HepG2 (cell line): ENCODE results near the gene PSMB8. TPM values are rescaled to one million over a fixed set of nuclear protein-coding genes. Genes with fewer than 3 reads are reported as not detected.

Experiments
- CENPT ChIP-seq: sonication (generic); formaldehyde crosslinking; IDR thresholded peaks from 2 replicates; pipeline ENCODE4 v1.8.0; 2022; ENCODE audit warnings: low read depth, mild to moderate bottlenecking, moderate library complexity, missing genetic modification reagents
- CREB1 ChIP-seq, 2 experiments: fragments of 450-650 bp in 1 of 2; IDR thresholded peaks; 2 replicates each; pipeline ENCODE4 v1.6.1; 2016 to 2017; ENCODE audit warnings: control low read depth in 1 of 2, mild to moderate bottlenecking in 1 of 2, missing compliant biosample characterization in 1 of 2, missing genetic modification characterization in 1 of 2
- EHMT2 ChIP-seq: fragments of 200-600 bp; sonication (generic); IDR thresholded peaks from 2 replicates; pipeline ENCODE4 v1.7.0; 2017; ENCODE audit warnings: antibody characterized with exemption, low read depth, low read length, borderline replicate concordance
- ETV6 ChIP-seq: sonication (generic); formaldehyde crosslinking; conservative IDR thresholded peaks from 2 replicates; pipeline ENCODE4 v1.4.0; 2020; ENCODE audit warnings: missing genetic modification reagents
- JUN ChIP-seq: sonication (generic); formaldehyde crosslinking; IDR thresholded peaks from 2 replicates; pipeline ENCODE4 v1.4.0; 2020; ENCODE audit warnings: mild to moderate bottlenecking, missing genetic modification reagents
- MBNL3 ChIP-seq: fragments of 250-450 bp; sonication (Bioruptor Pico); conservative IDR thresholded peaks from 2 replicates; pipeline ENCODE4 v1.8.0; 2022; ENCODE audit warnings: mild to moderate bottlenecking, inconsistent platforms
- NFKB2 ChIP-seq: sonication (generic); formaldehyde crosslinking; IDR thresholded peaks from 2 replicates; pipeline ENCODE4 v1.4.0; 2020; ENCODE audit warnings: missing genetic modification reagents, borderline replicate concordance
- NR2F6 ChIP-seq, 2 experiments: IDR thresholded peaks; 2 replicates each; pipeline ENCODE4 v1.6.1; 2016; ENCODE audit warnings: antibody characterized with exemption in 1 of 2, mild to moderate bottlenecking in 1 of 2
- PRMT3 ChIP-seq: sonication (generic); formaldehyde crosslinking; IDR thresholded peaks from 2 replicates; pipeline ENCODE4 v1.8.1; 2022; ENCODE audit warnings: low read depth, mild to moderate bottlenecking, moderate library complexity, missing genetic modification reagents, borderline replicate concordance
- SIX4 ChIP-seq: sonication (generic); formaldehyde crosslinking; IDR thresholded peaks from 2 replicates; pipeline ENCODE4 v1.4.0; 2020; ENCODE audit warnings: missing genetic modification reagents
- ZNF142 ChIP-seq: sonication (generic); formaldehyde crosslinking; IDR thresholded peaks from 2 replicates; pipeline ENCODE4 v1.4.0; 2020; ENCODE audit warnings: missing genetic modification reagents
- ZNF326 ChIP-seq: sonication (generic); formaldehyde crosslinking; IDR thresholded peaks from 2 replicates; pipeline ENCODE4 v1.4.0; 2020; ENCODE audit warnings: missing genetic modification reagents, borderline replicate concordance
- ZNF430 ChIP-seq: sonication (generic); formaldehyde crosslinking; IDR thresholded peaks from 2 replicates; pipeline ENCODE4 v1.9.0; 2021; ENCODE audit warnings: mild to moderate bottlenecking, missing genetic modification reagents
- ZNF652 ChIP-seq: IDR thresholded peaks from 2 replicates; pipeline ENCODE4 v1.6.1; 2016; ENCODE audit warnings: low read depth, borderline replicate concordance
- ZNF776 ChIP-seq: sonication (generic); formaldehyde crosslinking; IDR thresholded peaks from 2 replicates; pipeline ENCODE4 v1.4.0; 2020; ENCODE audit warnings: mild to moderate bottlenecking, missing genetic modification reagents
- ZNF780A ChIP-seq: sonication (generic); formaldehyde crosslinking; IDR thresholded peaks from 2 replicates; pipeline ENCODE4 v1.8.0; 2022; ENCODE audit warnings: mild to moderate bottlenecking, missing genetic modification reagents, moderate library complexity
- ZNF839 ChIP-seq: sonication (generic); formaldehyde crosslinking; IDR thresholded peaks from 2 replicates; pipeline ENCODE4 v1.4.0; 2020; ENCODE audit warnings: missing genetic modification reagents, mild to moderate bottlenecking, borderline replicate concordance
- polyA plus RNA-seq, 8 experiments: library from polyadenylated mRNA; depleted of rRNA in 3 of 8; stranded (reverse) in 7 of 8; unstranded in 1 of 8; fragments of >200 nt; fragmentation: Illumina TruSeq in 4 of 8; extraction: Trizol in 4 of 8; gene quantifications; 2 replicates each; pipeline versions ENCODE4 v1.2.1 to v1.2.3, GENCODE V29; 2011 to 2016; ENCODE audit warnings: low read depth in 4 of 8, missing spikeins in 1 of 8, mixed read lengths in 1 of 8; ENCODE audit not compliant: insufficient read depth in 1 of 8
- total RNA-seq, 5 experiments: library from RNA; depleted of rRNA; stranded (reverse); fragments of >200 nt; fragmentation: Illumina TruSeq; extraction: Trizol; gene quantifications; 2 replicates each; pipeline ENCODE4 v1.2.3, GENCODE V29; 2016; ENCODE audit warnings: low read depth in 1 of 5
- TF ChIP-seq, protein P1 (sequence below): sonication (generic); formaldehyde crosslinking; IDR thresholded peaks from 2 replicates; pipeline ENCODE4 v1.4.0; 2020; ENCODE audit warnings: mild to moderate bottlenecking, missing genetic modification reagents
- TF ChIP-seq, protein P2 (sequence below): sonication (generic); formaldehyde crosslinking; IDR thresholded peaks from 2 replicates; pipeline ENCODE4 v1.5.1; 2020; ENCODE audit warnings: missing genetic modification reagents, mild to moderate bottlenecking, borderline replicate concordance
- TF ChIP-seq, protein P3 (sequence below): sonication (generic); formaldehyde crosslinking; IDR thresholded peaks from 2 replicates; pipeline ENCODE4 v1.4.0; 2020; ENCODE audit warnings: missing genetic modification reagents
- TF ChIP-seq, protein P4 (sequence below): IDR thresholded peaks from 2 replicates; pipeline ENCODE4 v1.6.1; 2016; ENCODE audit warnings: missing compliant biosample characterization, missing genetic modification reagents, borderline replicate concordance

The PSMB8 gene
- total and polyA plus RNA-seq, 2 of the 13 experiments (the other 11 are each of a cell fraction or from before 2014, with no cell fraction given): 30.7 to 64.7 TPM

- no peak for TF ChIP-seq ZNF142 (CRISPR knock-in tag)
- TF ChIP-seq, protein P1, sequence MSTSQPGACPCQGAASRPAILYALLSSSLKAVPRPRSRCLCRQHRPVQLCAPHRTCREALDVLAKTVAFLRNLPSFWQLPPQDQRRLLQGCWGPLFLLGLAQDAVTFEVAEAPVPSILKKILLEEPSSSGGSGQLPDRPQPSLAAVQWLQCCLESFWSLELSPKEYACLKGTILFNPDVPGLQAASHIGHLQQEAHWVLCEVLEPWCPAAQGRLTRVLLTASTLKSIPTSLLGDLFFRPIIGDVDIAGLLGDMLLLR (CRISPR knock-in tag): no peak
- no peak for TF ChIP-seq ZNF326 (CRISPR knock-in tag)
- TF ChIP-seq, protein P2, sequence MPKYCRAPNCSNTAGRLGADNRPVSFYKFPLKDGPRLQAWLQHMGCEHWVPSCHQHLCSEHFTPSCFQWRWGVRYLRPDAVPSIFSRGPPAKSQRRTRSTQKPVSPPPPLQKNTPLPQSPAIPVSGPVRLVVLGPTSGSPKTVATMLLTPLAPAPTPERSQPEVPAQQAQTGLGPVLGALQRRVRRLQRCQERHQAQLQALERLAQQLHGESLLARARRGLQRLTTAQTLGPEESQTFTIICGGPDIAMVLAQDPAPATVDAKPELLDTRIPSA (CRISPR knock-in tag): no peak
- TF ChIP-seq EHMT2: no peak
- TF ChIP-seq JUN: no peak
- TF ChIP-seq, protein P3, sequence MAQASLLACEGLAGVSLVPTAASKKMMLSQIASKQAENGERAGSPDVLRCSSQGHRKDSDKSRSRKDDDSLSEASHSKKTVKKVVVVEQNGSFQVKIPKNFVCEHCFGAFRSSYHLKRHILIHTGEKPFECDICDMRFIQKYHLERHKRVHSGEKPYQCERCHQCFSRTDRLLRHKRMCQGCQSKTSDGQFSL (CRISPR knock-in tag): no peak
- TF ChIP-seq ZNF780A (CRISPR knock-in tag): no peak
- TF ChIP-seq NFKB2 (CRISPR knock-in tag): no peak
- TF ChIP-seq CENPT: no peak
- no peak for TF ChIP-seq ZNF776 (CRISPR knock-in tag)
- no peak for TF ChIP-seq MBNL3 (CRISPR knock-in tag)
- TF ChIP-seq SIX4 (CRISPR knock-in tag): no peak
- no peak for TF ChIP-seq ZNF430 (CRISPR knock-in tag)
- TF ChIP-seq NR2F6 (IDR thresholded peaks at IDR 0.05): no peak
- 0 out of 2 replicates have a peak, but pooled peaks have one; percentile 4 for TF ChIP-seq NR2F6 (CRISPR knock-in tag; IDR thresholded peaks at IDR 0.05)
- no peak for TF ChIP-seq ZNF652 (CRISPR knock-in tag)
- TF ChIP-seq CREB1 (IDR thresholded peaks at IDR 0.05): no peak
- peak; percentile 55; the same call in 1 of the 2 replicates for TF ChIP-seq CREB1 (CRISPR knock-in tag; IDR thresholded peaks at IDR 0.05)
- TF ChIP-seq ETV6 (CRISPR knock-in tag): no peak
- no peak for TF ChIP-seq PRMT3 (CRISPR knock-in tag)
- TF ChIP-seq, protein P4, sequence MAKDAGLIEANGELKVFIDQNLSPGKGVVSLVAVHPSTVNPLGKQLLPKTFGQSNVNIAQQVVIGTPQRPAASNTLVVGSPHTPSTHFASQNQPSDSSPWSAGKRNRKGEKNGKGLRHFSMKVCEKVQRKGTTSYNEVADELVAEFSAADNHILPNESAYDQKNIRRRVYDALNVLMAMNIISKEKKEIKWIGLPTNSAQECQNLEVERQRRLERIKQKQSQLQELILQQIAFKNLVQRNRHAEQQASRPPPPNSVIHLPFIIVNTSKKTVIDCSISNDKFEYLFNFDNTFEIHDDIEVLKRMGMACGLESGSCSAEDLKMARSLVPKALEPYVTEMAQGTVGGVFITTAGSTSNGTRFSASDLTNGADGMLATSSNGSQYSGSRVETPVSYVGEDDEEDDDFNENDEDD: no peak
- no peak for TF ChIP-seq ZNF839
Measured at GRCh38 chr6:32844839-32845383, 1.1 kb upstream of the PSMB8 start (continued).
